Sciatic nerve (tissue), 2 donors: ENCODE measurements around the gene PID1. TPM values are rescaled to one million over a fixed set of nuclear protein-coding genes. Genes with fewer than 3 reads are reported as not detected.
A peak's percentile ranks its signal among the peaks of the same experiment; 100 is the strongest.

Experiments
- ATAC-seq: fragments of 200-7000 bp; cut with Tn5 transposase; one replicate; pipeline ENCODE4 v1.9.1; 2020; ENCODE audit warnings: mild to moderate bottlenecking, moderate library complexity
- DNase-seq: peaks from one replicate; pipeline ENCODE4 v3.0.0-alpha.2; 2020; ENCODE audit warnings: low spot score
- intact Hi-C: fragments of 100-400 bp; cut with DNase I; formaldehyde crosslinking; loops from one replicate; pipeline ENCODE4 v1.14.2; 2022
- total RNA-seq: library from RNA; stranded (reverse); fragmentation: NEBNext Ultra II Directional; extraction: Animal tissue kit (Norgen Biotek cat#: 25700); gene quantifications from one replicate; pipeline ENCODE4 v1.2.1, GENCODE V29; 2021
- donor health status: DM: no; HTN: no; CAD: no.
- donor health status: DM: no; HTN: no; CAD: no.

The PID1 gene
- total RNA-seq: 24.3 TPM

- peak; percentile 76 for ATAC-seq
- DNase-seq: no peak
- intact Hi-C loops: no loop called here
These were observed at the start of gene PID1 for GRCh38 chr2:229270551-229271410. PID1 (minus strand) TSS chr2:229271287; CDS start chr2:229271043, 244 bp downstream.

DNA sequence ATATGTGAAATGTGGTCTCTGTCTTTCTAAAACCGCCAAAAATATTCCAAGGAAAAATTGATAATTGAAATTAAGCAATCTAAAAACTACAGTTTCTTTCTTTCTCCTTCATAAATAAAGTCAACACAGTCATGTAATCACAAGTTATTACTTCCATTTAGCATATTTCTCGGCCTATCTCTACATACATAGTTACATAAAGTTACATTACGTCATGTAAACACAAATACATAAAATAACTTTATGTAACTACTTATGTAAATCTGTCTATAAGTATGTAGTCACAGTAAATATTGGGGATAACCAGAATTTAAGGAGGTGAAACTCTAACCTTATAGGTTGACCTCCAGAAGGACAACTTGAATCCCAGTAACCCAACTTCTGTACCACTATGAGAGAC lies 48.5 kb upstream of the PID1 start:
- DNase-seq: no peak
- intact Hi-C loops: no loop called here
- ATAC-seq: no peak

DNA sequence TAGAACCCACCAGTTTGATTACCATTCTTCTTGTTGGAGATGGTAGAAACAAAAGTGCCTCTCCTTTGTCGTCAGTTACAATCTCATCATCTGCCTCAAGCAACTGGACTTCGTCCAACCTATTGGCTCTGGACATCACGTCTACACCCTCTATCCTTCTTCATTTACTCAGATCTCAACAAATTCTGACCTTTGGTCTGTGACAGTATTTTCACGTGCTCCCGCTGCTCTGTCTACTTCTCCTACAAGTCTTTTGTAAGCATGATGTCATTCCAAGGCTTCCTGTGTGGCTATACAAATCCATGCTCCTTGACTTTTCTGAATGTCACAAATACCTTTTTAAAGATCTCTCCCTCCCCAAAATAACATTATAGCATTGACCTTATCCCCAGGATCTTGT lies 43.0 kb upstream of the PID1 start:
- intact Hi-C loops: no loop called here
- no peak for ATAC-seq
- DNase-seq: no peak

DNA sequence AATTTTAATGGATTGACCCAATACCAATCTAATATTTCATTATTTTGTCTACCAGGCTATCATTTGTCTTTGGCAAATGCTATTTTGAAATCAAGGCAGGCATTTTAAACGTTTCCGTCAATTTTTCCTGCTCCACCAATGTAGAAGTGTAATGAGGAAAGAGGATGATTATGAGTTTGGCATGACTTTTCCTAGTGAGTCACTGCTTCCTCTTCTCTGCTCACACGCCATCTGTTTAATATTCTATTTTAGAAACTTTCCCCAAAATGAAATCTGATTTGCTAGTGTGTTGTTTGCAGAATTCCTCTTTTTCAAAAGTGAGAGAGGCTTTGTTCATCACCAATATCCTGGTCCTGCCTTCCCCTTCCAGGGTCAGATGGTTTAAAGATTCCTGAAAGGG lies 42.5 kb upstream of the PID1 start:
- peak; percentile 75 for ATAC-seq
- no peak for DNase-seq
- intact Hi-C loops: no loop called here

- DNase-seq: no peak
- intact Hi-C loops: no loop called here
- peak; percentile 35 for ATAC-seq
These were observed 30.1 kb upstream of the PID1 start for GRCh38 chr2:229301237-229301636.

- intact Hi-C loops: no loop called here
- peak; percentile 68 for ATAC-seq
- no peak for DNase-seq
These were observed 29.7 kb upstream of the PID1 start for GRCh38 chr2:229300790-229301189.

DNA sequence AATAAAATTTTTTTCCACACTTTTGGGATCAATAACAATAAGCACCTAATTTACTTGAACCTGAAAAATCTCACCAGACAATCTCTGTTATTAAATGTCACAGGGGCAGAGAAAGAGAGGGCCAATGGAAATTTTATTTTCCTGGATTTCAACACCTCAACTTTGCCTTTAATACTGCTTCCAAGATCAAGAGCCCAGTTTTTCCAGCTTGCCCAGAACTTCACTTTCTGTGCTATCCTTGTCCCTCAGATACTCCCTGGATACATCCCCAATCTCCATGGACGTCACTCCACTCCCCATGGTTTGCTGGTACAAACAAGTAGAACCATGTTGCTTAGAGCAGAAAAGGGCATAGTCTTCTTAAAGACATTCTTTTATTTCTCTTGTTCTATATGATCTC lies 29.3 kb upstream of the PID1 start:
- DNase-seq (no peak), ATAC-seq (peak; percentile 51)
- intact Hi-C loops: no loop called here

GRCh38 chr2:229297247-229297646 lies 26.2 kb upstream of the PID1 start:
- ATAC-seq: peak; percentile 80
- no peak for DNase-seq
- intact Hi-C loops: no loop called here

GRCh38 chr2:229296536-229296935 lies 25.4 kb upstream of the PID1 start:
- peak; percentile 72 for ATAC-seq
- no peak for DNase-seq
- intact Hi-C loops: no loop called here

- intact Hi-C loops: no loop called here
These were observed 24.9 kb upstream of the PID1 start for GRCh38 chr2:229296016-229296415.

DNA sequence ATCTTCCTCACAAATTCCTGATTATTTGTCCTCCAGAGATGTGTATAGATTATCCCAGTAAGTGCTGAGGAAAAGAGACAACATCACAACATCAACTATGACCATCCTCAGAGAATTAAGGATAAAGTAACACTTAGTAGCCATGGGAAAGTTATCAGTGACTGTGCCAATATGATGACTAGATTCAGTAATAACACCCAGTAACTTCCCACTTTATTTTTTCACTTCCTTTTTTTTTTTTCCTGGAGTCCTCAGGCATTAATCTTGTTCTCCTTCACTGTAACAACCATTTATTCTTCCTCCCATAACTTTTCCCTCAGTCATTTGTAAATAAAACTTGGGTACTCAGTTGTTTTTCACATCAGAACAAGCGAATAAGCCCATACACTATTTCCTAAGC lies 16.7 kb upstream of the PID1 start:
- ATAC-seq (no peak), DNase-seq (no peak)
- intact Hi-C loops: no loop called here

More at GRCh38 chr2:229296016-229296415, 24.9 kb upstream of the PID1 start:
- DNase-seq: no peak
- peak; percentile 77 for ATAC-seq

DNA sequence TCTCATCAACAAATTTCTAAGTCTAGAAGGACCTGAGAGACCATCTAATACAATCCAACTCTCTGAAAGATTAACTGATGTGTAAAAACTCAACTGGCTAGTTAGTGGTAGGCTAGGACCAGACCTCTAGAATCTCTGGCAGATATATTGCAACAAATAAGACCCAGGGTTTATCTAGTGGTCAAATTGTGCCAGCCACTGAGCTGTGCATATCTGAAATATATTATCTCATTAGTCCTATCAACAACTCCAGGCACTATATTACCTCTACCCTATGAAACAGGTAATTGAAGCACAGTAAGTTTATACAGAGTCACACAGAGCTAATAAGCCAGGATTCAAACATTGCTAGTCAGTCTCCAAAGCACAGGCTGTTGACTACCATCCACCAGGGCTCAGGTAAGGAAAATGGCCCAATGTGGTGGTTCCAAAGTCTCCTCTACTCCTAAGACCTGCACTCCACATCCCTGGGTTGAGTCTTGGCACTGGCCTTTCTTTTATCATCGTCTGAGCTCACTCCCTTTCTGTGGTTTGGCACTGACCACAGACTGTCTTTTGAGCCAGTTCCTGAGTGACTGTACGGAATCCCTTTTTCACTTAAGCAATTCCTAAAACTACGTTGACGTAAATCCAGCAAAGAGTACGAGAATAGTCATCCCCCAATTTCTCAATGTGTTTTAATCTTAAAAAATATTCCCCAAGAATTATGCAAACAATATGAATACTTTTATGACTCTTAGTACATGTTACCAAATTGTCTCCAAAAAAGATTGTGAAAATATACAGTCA lies 11.9 kb upstream of the PID1 start:
- DNase-seq: no peak
- intact Hi-C loops: no loop called here
- ATAC-seq: peak; percentile 96

DNA sequence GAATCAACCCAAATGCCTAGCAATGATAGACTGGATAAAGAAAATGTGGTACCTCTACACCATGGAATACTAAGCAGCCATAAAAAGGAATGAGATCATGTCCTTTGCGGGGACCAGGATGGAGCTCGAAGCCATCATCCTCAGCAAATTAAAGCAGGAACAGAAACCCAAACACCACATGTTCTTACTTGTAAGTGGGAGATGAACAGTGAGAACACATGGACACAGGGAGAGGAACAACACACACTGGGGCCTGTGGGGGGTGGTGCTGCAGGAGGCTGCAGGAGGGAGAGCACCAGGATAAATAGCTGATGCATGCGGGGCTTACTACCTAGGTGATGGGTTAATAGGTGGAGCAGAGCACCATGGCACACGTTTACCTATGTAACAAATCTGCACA lies 8.4 kb upstream of the PID1 start:
- DNase-seq (no peak), ATAC-seq (no peak)
- intact Hi-C loops: no loop called here

DNA sequence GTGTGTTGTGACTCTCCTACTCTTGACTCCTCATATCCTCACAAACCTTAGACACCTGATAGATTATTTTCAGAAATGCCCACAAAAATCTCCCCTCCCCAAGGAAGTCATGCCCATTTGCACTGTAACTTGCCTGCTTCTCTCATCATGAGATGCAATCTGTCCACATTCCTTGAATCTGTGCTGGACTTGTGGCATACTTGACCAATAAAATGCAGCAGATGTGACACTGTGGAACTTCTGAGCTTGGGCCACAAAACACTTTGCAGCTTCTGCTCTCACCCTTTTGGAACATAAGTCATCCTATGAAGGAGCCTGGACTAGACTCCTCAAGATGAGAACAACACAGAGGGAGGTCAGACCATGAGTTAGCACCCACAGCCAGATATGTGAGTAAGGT lies 4.4 kb upstream of the PID1 start:
- no peak for DNase-seq
- no peak for ATAC-seq
- intact Hi-C loops: no loop called here

DNA sequence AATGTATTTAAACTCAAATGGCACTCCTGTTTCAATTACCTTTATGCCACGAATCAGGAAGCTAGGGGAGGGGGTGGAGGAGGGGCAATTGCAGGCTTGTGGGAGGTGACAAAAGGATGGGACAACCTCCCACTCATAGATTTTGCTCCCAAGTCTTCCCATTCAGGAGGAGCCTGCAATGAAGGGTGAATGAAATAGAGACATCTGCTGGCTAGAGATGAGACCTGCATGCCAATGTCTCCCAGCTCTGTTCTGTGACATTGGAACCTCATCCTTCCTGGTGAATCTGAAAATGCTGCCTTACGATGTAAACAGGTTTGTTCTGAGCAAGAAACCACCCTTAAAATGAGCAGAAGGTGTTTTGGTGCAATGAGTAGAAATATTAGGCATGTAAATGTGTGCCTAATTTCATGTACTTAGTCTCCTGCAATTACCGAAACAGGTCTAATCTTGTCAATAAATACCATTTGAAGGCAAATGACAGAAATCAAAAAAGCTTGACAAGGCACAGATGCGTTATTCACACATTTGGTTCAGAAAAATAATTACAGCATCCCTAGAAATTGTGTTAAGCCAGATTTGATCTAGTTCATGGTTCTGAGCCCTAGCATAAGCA lies 2.7 kb upstream of the PID1 start:
- DNase-seq (no peak), ATAC-seq (peak; percentile 83)
- intact Hi-C loops: no loop called here

- intact Hi-C loops: no loop called here
- DNase-seq (no peak), ATAC-seq (no peak)
These were observed 2.1 kb upstream of the PID1 start for GRCh38 chr2:229273006-229273722.

- intact Hi-C loops: no loop called here
- ATAC-seq: peak; percentile 3
- DNase-seq: no peak
These were observed 1.1 kb downstream of the PID1 start for GRCh38 chr2:229269941-229270340.

- DNase-seq (no peak), ATAC-seq (no peak)
- intact Hi-C loops: no loop called here
These were observed 1.9 kb downstream of the PID1 start for GRCh38 chr2:229269146-229269545.

- intact Hi-C loops: no loop called here
- DNase-seq (no peak), ATAC-seq (no peak)
These were observed 2.5 kb downstream of the PID1 start for GRCh38 chr2:229268626-229269025.
